DOHH2 (cell line): ENCODE measurements around the gene GCSAM.

Experiments
- H3F3A ChIP-seq: fragments of 200-600 bp; sonication (generic), shearing (Covaris generic); 2 replicates; pipeline ENCODE4 v1.6.0; 2016; ENCODE audit warnings: antibody characterized with exemption, mild to moderate bottlenecking; ENCODE audit not compliant: control insufficient read depth, insufficient read depth
- H3K27ac ChIP-seq: fragments of 200-600 bp; sonication (generic); 2 replicates; pipeline ENCODE4 v1.5.1; 2014; ENCODE audit warnings: low read depth, mild to moderate bottlenecking, low read length, moderate library complexity
- H3K27me3 ChIP-seq: fragments of 200-600 bp; sonication (generic); 2 replicates; pipeline ENCODE4 v1.6.1; 2014; ENCODE audit warnings: mild to moderate bottlenecking, low read length, mixed read lengths; ENCODE audit not compliant: control insufficient read depth
- H3K36me3 ChIP-seq: fragments of 200-600 bp; sonication (generic); 2 replicates; pipeline ENCODE4 v1.6.1; 2014; ENCODE audit warnings: mild to moderate bottlenecking, low read length, moderate library complexity, mixed read lengths; ENCODE audit not compliant: control insufficient read depth
- H3K4me1 ChIP-seq: fragments of 200-600 bp; sonication (generic); 2 replicates; pipeline ENCODE4 v1.6.1; 2014; ENCODE audit warnings: mild to moderate bottlenecking, low read length, mixed read lengths; ENCODE audit not compliant: control insufficient read depth
- H3K4me2 ChIP-seq: fragments of 200-600 bp; sonication (generic); 2 replicates; pipeline ENCODE4 v1.6.0; 2014; ENCODE audit warnings: mild to moderate bottlenecking, low read length, moderate library complexity
- H3K4me3 ChIP-seq: fragments of 200-600 bp; sonication (generic); 2 replicates; pipeline ENCODE4 v1.5.1; 2014; ENCODE audit warnings: mild to moderate bottlenecking, low read length, mixed read lengths
- H3K79me2 ChIP-seq: fragments of 200-600 bp; sonication (generic); 2 replicates; pipeline ENCODE4 v1.6.1; 2014; ENCODE audit warnings: mild to moderate bottlenecking, low read length, mixed read lengths; ENCODE audit not compliant: control insufficient read depth
- H3K9me2 ChIP-seq: fragments of 200-600 bp; sonication (generic); replicated peaks from 2 replicates; pipeline ENCODE4 v1.6.1; 2014; ENCODE audit warnings: mild to moderate bottlenecking, low read length, mixed read lengths; ENCODE audit not compliant: control insufficient read depth
- H3K9me3 ChIP-seq: fragments of 200-600 bp; sonication (generic); 2 replicates; pipeline ENCODE4 v1.6.1; 2014; ENCODE audit warnings: antibody characterized with exemption, low read length, mixed read lengths; ENCODE audit not compliant: control insufficient read depth, insufficient read depth
- H4K20me1 ChIP-seq: fragments of 200-600 bp; sonication (generic); 2 replicates; pipeline ENCODE4 v1.6.0; 2014; ENCODE audit warnings: low read depth, mild to moderate bottlenecking, antibody characterized with exemption, low read length, moderate library complexity; ENCODE audit not compliant: control insufficient read depth, insufficient read depth
- CTCF ChIP-seq: fragments of 200-600 bp; sonication (generic); IDR thresholded peaks from one replicate; pipeline ENCODE4 v1.5.1; 2014; ENCODE audit warnings: antibody characterized with exemption, mild to moderate bottlenecking, low read depth, low read length; ENCODE audit not compliant: poor library complexity, severe bottlenecking
- EZH2phosphoT487 ChIP-seq: fragments of 200-600 bp; sonication (generic); IDR thresholded peaks from 2 replicates; pipeline ENCODE4 v1.6.1; 2017; ENCODE audit warnings: borderline replicate concordance, mild to moderate bottlenecking, antibody characterized with exemption, low read length, moderate library complexity, mixed read lengths

Gene GCSAM

DNA sequence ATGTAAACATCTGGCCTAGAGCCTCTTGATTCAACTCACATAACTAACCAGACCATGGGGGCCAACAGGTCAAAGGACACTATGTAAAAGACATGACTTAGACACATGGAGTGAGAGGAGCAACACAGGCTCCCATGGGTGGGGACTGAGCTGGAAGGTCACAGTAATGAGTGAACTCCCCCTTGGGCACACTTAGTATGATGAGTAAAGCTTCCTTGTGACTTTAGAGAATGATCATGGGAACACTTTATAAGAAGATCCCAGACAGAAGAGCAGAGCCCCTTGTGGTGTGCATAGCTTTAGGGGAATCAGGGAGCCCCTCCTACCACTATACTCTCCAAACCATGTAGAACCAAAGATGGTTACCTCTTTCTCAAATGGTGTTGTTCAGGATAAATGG, 10.2 kb downstream of the GCSAM start:
- H3K27ac ChIP-seq, result peak overlapping the region; percentile 99

GRCh38 chr3:112121577-112122547, 11.2 kb downstream of the GCSAM start:
- Histone ChIP-seq H3K4me3 (peak overlapping the region; percentile 54), H3F3A (peaks cover 93% of the 10 kb centered on the region), H3K4me2 (peak overlapping the region; percentile 78), H3K9me3 (no peaks in the 10 kb centered on the region), H3K79me2 (peaks cover 38% of the 10 kb centered on the region), H3K27me3 (no peaks in the 10 kb centered on the region), H3K27ac (peak overlapping the region; percentile 99), H4K20me1 (no peaks in the 10 kb centered on the region), H3K36me3 (peaks cover 80% of the 10 kb centered on the region), H3K4me1 (peaks cover 100% of the 10 kb centered on the region), H3K9me2 (no peaks in the 10 kb centered on the region)
- no peak for TF ChIP-seq EZH2phosphoT487
- no peak for TF ChIP-seq CTCF

More for the DNA sequence above, 10.2 kb downstream of the GCSAM start:
- Histone ChIP-seq H3K27me3 (no peaks in the 10 kb centered on the region), H3K79me2 (peaks cover 48% of the 10 kb centered on the region), H3K36me3 (peaks cover 83% of the 10 kb centered on the region), H3K9me3 (no peaks in the 10 kb centered on the region), H3K4me1 (peaks cover 100% of the 10 kb centered on the region), H3F3A (peaks cover 93% of the 10 kb centered on the region), H3K4me3 (peak overlapping the region; percentile 51), H3K4me2 (peak overlapping the region; percentile 78), H3K9me2 (no peaks in the 10 kb centered on the region), H4K20me1 (no peaks in the 10 kb centered on the region)
- TF ChIP-seq EZH2phosphoT487 (no peak), CTCF (no peak)

- peak overlapping the region; percentile 99 for H3K27ac ChIP-seq
These were observed 12.8 kb downstream of the GCSAM start for GRCh38 chr3:112119962-112120836.

More at GRCh38 chr3:112119962-112120836, 12.8 kb downstream of the GCSAM start:
- H3K79me2 ChIP-seq, result peaks cover 30% of the 10 kb centered on the region
- H3K4me3 ChIP-seq, result peak overlapping the region; percentile 65
- H3K4me2 ChIP-seq, result peak overlapping the region; percentile 82
- H3K27me3 ChIP-seq, result no peaks in the 10 kb centered on the region
- TF ChIP-seq EZH2phosphoT487 (no peak), CTCF (no peak)
- H3K4me1 ChIP-seq, result peaks cover 100% of the 10 kb centered on the region
- no peaks in the 10 kb centered on the region for H3K9me3 ChIP-seq
- H3K36me3 ChIP-seq, result peaks cover 73% of the 10 kb centered on the region
- no peaks in the 10 kb centered on the region for H4K20me1 ChIP-seq
- no peaks in the 10 kb centered on the region for H3K9me2 ChIP-seq
- H3F3A ChIP-seq, result peaks cover 91% of the 10 kb centered on the region
